Stomach (tissue), 4 donors: Measurements from ENCODE around the gene EZH2.

Experiments
- EP300 ChIP-seq: sonication (generic); formaldehyde crosslinking; IDR thresholded peaks from one replicate; pipeline ENCODE4 v1.6.1; 2017; ENCODE audit warnings: antibody characterized with exemption
- POLR2A ChIP-seq, 4 donors: fragments of 450-650 bp; IDR thresholded peaks; one replicate each; pipeline ENCODE4 v1.6.1; 2016; ENCODE audit warnings: antibody characterized with exemption in 4 of 4, control low read depth in 2 of 4, mild to moderate bottlenecking in 1 of 4, moderate library complexity in 1 of 4
- TF ChIP-seq, protein P1 (sequence below), 7 experiments: fragments of 450-650 bp in 4 of 7; fragments of 200-600 bp in 3 of 7; sonication (generic) in 3 of 7; IDR thresholded peaks; one replicate each; pipeline ENCODE4 v1.5.1; 2016 to 2019; ENCODE audit warnings: antibody characterized with exemption in 7 of 7, control low read depth in 2 of 7, mild to moderate bottlenecking in 1 of 7

GRCh38 chr7:148905093-148905666, 21.1 kb upstream of the EZH2 start:
- TF ChIP-seq, protein P1, sequence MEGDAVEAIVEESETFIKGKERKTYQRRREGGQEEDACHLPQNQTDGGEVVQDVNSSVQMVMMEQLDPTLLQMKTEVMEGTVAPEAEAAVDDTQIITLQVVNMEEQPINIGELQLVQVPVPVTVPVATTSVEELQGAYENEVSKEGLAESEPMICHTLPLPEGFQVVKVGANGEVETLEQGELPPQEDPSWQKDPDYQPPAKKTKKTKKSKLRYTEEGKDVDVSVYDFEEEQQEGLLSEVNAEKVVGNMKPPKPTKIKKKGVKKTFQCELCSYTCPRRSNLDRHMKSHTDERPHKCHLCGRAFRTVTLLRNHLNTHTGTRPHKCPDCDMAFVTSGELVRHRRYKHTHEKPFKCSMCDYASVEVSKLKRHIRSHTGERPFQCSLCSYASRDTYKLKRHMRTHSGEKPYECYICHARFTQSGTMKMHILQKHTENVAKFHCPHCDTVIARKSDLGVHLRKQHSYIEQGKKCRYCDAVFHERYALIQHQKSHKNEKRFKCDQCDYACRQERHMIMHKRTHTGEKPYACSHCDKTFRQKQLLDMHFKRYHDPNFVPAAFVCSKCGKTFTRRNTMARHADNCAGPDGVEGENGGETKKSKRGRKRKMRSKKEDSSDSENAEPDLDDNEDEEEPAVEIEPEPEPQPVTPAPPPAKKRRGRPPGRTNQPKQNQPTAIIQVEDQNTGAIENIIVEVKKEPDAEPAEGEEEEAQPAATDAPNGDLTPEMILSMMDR (IDR thresholded peaks at IDR 0.05) = no peak
- TF ChIP-seq POLR2A (IDR thresholded peaks at IDR 0.05) (no peak), EP300 (no peak)
